GM21526 (cell line): ENCODE results near the gene ABCB9.

Experiments used
- ATAC-seq: cut with Tn5 transposase; IDR thresholded peaks from one replicate; pipeline ENCODE4 v1.9.1; 2021; ENCODE audit warnings: moderate library complexity; ENCODE audit not compliant: unreplicated experiment, low FRiP score

The ABCB9 gene

GRCh38 chr12:122884860-122885259 is 81.4 kb downstream of the ABCB9 start:
- no peak for ATAC-seq

GRCh38 chr12:122884091-122884826 is 82.0 kb downstream of the ABCB9 start:
- ATAC-seq, result no peak

- no peak for ATAC-seq
Measured at GRCh38 chr12:122882908-122883558, 83.2 kb downstream of the ABCB9 start.

DNA sequence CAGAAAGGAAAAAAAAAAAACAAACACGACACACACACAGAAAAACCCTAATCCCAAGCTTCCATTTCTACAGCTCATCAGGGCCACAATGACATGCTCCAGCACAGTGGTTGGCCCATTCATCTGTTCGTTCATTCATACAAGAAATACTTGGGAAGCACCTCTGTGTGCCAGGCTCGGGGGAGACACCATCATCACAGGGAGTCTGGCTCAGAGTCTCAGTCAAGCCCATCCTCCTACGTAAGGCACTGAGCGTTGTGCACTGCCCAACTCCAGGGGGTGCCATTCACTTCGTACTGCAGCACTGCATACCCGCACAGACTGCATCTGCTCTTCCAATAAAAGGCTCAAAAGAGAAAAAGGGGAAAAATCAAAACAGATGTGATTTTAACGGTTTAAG is 85.6 kb downstream of the ABCB9 start:
- ATAC-seq, result no peak

DNA sequence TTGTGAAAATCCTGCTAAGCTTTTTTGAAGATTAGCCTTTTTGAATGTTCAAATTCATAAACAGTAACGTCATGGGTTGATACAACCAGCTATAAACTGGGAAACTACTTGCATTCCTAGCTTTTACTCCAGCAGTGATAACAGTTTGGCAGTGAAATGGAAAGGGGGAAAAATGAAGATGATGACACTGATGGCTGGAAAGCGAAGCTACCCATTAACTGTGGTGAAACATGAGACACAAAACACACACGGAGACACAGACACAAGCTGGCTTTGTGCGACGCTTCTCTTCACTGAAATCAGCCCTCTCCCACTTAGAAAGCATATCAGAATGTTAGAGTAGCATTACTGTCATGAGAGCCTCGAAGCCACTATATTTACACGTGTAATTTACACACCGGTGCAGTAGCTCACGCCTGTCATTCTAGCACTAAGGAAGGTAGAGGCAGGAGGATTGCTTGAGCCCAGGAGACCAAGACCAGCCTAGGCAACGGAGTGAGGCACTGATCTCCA is 86.1 kb downstream of the ABCB9 start:
- no peak for ATAC-seq
